Measurements from ENCODE around the gene FBN3.

FBN3 gene

DNA sequence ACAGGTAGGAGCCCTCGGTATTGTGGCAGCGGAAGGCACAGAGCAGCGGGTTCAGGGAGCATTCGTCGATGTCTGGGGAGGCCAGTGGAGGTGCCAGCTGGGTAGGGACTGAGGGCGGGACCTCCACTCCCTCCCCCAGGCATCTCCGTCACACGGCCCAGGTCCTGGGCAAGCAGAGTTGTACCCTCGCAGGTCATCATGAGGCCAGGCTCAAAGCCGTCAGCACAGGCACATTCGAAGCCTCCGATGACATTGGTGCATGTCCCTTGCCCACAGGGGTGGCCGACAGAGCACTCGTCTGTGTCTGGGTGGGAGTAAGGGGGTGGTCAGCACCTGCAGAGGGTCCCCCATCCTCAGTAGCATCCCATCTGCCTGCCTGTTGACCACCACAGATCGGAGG is 61.5 kb downstream of the FBN3 start:
- no peak for FAIRE-seq

DNA sequence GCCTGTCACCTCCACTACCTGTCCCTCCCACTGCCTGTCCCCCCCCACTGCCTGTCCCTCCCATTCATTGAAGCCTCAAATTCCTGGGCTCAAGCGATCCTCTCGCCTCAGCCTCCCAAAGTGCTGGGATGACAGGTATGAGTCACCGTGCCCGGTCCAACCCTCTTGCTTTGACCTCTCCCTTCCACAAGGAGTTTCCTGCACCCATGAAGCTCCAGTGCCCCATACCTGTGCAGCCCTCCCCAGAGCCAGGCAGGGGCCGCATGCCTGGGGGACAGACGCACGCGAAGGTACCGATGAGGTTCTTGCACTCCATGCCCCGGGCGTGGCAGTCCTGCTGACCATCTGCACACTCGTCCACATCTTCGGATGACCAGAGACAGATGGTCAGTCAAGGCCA is 62.5 kb downstream of the FBN3 start:
- no peak for FAIRE-seq

DNA sequence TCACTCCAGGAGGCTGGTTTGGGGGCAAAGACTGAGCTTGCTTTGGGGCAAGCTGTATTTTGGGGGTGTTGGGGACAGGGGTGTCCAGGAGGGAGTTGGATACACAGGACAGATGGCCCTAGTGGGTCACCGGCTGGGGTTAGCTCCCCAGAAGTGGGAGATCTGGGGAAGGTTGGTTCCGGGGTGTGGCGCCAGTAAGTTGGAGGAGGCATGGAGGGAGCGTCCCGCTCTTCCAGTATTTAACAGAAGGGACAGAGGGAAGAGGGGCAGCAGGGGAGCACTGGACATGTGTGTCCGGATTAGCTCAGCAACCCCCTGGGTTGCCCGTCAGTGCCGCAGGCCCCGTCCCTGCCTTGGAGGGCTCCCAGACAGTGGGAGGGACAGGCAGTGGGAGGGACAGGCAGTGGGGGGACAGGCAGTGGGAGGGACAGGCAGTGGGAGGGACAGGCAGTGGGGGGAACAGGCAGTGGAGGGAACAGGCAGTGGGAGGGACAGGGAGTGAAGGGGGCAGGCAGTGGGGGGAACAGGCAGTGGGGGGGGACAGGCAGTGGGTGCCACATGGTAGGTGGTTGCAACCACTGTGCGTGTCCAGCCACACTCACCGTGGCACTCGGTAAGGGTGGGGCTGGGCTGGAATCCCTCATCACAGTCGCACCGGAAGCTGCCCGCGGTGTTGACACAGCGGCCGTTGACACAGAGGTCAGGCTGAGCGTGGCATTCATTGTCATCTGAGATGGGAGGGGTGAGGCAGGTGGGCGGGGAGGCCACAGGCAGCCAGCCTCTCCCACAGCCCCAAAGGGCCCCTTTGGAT is 63.6 kb downstream of the FBN3 start:
- FAIRE-seq, result no peak

DNA sequence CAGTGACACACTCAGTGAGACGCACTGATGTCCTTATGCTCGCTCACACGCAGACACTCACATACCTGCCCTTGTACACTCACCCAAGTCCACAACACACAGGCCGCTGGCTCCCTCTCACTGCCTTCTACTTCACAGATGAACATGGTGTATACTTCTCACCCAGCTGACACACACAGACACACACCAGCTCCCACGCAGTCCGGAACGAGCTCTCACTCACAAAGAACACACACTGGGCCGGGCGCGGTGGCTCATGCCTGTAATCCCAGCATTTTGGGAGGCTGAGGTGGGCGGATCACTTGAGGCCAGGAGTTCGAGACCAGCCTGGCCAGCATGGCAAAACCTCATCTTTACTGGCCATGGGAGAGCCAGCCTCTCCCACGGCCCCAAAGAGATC is 65.2 kb downstream of the FBN3 start:
- no peak for FAIRE-seq

DNA sequence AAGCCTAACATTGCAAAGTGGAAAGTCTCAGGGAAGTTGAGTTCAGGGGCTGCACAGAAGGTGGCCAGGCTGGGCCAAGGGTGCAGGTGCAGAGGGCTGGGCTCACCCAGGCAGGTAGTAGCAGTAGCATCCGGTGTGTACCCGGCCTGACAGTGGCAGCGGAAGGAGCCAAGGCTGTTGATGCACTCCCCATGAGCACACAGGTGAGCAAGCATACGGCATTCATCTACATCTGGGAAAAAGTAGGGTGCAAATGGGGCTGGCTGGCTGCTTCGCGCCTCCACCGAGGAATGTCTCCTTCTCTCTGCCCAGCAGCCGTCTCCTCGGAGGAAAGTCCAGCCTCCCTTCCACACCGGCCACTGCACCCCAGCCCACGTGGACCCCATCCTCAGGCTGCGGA is 66.3 kb downstream of the FBN3 start:
- FAIRE-seq, result no peak

DNA sequence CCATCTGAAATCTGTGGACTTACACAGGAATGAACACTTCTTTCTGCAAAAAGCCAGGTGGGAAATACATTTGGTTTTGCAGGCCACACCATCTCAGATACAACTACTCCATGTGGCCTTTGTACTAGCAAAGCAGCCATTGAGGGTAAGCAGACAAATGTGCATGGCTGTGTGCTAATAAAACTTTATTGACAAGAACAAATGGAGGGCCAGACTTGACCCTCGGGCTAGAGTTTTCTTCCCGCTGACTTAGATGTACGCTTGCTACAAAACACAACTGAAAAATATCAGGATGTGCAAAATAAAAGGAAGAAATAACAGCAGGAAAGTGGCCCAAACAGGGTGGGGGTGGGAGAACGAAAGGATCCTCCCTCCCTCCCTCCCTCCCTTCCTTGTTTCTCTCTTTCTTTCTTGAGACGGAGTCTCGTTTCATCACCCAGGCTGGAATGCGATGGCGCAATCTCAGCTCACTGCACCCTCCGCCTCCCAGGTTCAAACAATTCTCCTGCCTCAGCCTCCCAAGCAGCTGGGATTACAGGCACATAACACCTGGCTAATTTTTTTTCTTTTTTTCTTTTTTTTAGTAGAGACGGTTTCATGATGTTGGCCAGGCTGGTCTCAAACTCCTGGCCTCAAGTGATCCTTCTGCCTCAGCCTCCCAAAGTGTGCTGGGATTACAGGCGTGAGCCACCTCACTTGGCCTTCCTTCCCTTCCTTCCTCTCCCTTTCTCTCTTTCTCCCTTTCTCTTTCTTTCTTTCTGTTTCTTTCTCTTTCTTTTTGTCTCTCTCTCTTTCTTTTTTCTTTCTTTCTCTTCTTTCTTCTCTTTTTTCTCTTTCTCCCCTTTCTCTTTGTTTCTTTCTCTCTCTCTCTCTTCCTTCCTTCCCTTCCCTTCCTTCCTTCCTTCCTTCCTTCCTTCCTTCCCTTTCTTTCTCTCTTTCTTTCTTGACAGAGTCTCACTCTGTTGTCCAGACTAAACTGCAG is 67.5 kb downstream of the FBN3 start:
- FAIRE-seq, result no peak

DNA sequence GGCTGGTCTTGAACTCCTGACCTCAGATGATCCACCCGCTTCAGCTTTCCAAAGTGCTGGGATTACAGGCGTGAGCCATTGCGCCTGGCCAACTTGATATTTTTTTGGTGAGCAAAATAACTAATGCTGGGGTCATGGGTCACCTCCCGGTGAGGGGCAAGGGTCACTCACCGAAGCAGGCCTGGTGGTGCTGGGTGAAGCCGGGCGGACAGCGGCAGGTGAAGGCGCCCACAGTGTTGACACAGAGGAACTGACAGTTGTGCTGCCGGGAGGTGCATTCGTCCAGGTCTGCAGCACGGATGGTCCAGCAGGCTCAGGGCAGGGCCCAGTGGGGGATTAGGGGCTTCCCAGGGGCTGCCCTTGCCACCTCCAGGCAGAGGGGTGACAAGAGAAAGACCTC is 68.6 kb downstream of the FBN3 start:
- no peak for FAIRE-seq

DNA sequence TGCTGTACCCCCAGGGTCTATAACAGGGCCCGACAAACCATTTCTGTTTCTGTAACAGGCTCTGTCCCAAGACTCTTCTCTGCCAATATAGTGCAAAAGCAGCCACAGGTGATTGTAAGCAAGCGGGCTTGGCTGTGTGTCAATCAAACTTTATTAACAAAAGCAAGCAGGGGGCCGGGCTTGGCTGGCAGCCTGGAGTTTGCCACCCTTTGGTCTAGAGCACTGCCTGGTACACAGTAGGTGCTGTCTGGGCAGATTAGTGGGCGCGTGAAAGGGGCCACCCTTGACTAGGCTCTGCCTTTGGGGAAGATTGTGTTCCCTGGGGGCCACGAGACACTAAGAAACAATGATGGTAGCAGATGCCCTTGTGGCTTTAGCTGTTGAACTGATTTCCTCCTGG is 69.4 kb downstream of the FBN3 start:
- no peak for FAIRE-seq

DNA sequence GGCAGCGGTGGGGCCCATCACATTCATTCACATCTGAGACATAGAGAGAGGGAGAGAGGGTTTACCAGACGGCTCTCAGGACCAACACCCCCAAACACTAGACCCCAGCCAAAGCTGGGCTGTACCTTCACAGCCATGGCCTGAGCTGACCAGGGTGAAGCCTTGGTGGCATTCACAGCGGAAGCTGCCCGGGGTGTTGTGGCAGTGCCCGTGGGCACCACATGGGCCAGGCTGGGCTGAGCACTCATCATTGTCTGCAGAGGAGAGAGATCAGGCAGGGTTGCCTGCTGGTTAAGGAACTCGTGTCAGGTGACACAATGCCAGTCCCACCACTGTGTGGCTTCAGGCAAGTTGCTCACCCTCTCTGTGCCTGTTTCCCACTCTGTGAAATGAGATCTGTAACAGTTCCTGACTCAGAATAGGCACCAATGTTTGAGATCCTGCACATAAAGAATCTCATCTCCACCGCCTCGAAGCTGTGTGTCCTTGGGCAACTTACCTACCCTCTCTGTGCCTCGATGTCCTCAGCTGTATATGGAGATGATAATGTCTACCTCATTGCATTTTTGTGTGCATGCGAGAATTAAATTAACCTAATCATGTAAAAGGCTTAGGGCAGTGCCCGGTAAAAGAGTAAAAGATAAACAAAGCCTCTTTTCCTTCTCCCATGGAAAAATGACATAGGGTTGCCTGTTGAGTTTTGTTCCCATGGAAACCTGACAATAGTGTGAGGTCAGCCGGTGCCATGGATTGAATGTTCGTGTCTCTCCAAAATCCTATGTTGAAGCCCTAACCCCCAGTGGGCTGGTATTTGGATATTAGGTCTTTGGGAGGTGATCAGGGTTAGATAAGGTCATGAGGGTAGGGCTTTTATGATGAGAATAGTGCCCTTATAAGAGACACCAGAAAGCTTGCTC is 74.0 kb downstream of the FBN3 start:
- FAIRE-seq, result no peak

DNA sequence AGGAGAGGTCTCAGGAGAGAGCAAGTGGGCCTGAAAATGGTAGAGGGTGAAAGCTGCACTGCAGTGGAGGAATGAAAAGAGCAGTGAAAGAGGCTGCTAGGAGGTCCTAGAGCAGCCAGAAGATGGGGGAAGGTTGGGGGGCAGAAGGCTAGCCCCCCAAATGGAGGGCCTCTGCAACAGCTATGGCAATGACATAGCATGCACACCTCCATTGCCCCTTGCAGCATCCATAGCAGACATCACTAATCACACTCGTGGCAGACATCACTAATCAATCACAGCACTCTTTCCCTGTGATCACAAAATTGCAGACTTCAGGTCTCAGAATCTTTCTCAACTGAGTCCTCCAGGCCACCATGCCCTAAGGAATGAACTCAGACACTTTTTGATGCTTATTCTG is 74.9 kb downstream of the FBN3 start:
- no peak for FAIRE-seq

DNA sequence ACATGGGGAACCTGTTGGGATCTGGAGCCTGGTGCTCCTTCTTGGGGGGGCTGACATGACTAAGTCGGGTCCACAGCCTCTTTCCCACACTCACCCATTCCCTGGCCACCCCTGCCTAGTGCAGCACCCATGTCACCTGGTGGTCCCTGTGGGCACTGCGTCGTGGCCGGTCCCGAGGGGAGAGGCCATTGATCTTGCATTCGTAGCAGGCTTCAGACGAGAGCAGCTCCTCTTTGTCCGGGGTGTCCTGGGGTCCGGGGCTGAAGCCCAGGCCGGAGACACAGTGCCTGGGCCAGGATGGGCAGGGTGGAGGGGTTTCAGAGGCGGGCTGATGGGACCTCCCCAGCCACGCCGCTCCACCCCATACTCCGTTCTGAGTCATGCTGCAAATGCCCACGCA is 77.5 kb downstream of the FBN3 start:
- FAIRE-seq, result no peak

DNA sequence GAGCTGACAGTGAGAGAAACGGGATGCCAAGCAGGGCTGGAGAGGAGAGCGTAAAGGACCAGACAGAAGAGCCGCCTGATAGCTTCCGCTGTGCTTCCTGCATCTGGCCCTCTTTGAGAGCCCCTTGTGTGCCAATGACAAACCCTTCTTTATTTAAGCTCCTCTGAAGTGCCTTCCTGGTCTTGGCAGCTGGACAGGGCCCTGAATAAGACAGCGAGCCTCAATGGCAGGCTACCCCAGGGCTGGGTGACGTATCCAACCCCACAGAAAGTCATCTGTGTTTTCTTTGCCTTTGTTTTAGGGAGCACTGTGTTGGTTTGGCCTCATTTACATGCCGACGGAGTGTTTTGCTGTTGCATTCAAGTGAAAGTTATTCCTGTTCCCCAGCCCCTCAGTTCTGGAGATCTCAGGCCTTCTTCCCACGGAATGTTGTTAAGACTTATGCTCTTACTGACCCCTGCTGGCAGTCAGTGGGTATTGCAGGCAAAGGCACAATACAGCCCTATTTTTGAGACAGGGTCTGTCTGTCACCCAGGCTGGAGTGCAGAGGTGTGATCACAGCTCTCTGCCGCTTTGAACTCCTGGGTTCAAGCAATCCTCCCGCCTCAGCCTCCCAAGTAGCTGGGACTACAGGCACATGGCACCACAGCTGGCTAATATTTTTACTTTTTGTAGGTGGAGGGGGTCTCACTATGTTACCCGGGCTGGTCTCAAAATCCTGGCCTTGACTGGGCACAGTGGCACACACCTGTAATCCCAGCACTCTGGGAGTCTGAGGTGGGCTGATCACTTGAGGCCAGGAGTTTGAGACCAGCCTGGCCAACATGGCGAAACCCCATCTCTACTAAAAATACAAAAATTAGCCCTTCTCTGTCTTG is 80.1 kb downstream of the FBN3 start:
- FAIRE-seq, result no peak

DNA sequence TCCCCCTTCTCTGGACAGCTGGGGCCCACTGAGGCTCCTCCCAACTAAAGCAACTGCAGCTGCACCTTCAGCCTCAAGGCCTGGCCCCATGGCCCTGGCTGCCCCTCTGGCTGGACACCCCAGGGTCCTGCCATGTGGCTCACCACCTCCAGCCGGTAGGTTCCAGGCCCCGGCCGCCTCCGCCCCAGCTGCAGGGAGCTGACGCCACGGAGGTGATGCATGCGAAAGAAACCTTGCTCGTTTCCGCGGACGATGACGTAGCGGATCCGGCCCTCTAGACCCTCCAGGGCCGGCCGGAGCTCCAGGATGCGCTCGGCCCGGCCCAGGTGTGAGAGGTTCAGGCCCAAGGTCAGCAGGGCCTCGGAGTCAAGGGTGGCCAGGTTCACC is 83.5 kb downstream of the FBN3 start:
- FAIRE-seq, result no peak

DNA sequence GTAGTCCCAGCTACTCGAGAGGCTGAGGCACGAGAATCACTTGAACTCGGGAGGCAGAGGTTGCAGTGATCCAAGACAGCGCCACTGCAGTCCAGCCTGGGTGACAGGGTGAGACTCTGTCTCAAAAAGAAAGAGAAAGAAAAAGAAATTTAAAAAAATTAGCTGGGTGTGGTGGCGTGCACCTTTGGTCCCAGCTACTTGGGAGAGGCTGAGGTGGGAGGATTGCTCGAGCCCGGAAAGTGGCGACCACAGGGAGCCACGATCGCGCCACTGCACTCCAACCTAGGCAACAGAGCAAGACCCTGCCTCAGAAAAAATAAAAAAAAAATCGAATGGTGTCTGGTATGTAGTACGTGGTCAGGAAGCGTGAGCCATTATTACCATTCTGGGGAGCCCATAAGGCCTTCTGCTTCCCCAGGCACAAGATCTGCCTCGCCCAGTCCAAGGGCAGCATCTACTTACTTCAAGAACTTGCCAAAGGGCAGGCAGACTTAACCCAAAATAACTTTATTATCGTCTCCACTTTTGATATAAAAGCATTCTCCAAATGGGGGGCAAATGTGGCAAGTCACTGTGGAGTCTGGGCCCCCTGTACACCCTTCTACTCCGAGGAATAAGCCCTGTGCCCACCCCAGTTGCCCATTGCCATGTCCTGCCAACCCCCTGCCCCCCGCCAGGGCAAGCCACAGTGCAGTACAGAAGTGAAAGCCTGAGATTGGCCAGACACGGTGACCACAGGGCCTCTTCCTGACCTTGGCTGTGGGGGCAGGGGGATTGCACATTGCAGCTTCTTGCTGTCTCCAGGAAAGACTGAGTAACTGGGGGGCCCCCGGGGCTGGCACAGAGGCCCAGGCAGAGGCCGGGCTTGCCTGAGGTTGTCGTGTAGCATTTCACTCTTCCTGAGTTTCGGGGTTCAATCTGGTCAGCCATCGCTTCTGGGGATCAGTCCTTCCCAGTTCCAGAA is 84.2 kb downstream of the FBN3 start:
- no peak for FAIRE-seq

DNA sequence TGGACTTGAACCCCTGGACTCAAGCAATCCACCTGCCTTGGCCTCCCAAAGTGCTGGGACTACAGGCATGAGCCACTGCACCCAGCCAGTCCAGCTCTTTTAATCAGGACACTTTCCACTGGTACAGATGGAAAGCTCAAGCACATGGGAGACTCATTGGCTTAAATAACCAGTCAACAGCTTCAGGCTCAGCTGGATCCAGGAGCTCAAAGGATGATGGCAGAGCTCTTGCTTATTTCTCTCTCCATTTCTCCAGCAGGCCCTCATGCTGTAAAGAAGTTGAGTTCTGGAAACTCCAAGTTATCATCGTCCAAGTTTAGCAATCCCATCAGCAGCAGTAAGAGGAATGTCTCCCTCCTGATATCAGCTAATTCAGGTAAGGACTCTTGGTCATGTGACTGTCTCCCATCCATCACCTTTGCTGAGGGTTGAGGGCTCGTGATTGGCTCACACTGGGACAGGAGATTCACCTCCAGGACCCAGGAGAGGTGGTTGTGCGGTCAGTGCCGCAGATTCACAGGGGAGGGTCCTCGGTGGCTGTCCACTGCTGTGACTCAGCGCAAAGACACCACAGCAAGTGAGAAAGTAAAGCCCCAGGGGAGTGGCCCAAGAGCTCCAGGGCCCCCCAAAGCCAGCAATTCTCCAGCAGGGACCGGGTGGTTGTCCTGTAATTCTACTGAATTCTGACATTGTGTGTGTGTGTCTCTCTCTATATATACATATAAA is 91.7 kb downstream of the FBN3 start:
- no peak for FAIRE-seq

DNA sequence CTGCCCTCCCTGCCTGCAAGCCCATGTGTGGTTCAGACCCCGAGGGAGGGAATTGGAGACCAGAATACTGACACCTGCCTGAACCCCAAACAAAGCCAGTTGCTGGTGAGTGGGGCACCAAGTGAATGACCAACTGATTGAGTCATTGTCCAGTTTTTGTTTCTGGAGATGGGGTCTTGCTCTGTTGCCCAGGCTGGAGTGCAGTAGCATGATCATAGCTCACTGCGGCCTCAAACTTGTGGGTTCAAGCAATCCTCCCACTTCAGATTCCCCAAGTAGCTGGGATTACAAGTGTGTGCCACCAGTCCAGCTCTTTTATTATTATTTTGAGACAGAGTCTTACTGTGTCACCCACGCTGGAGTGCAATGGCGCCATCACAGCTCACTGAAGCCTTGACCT is 92.9 kb downstream of the FBN3 start:
- no peak for FAIRE-seq

DNA sequence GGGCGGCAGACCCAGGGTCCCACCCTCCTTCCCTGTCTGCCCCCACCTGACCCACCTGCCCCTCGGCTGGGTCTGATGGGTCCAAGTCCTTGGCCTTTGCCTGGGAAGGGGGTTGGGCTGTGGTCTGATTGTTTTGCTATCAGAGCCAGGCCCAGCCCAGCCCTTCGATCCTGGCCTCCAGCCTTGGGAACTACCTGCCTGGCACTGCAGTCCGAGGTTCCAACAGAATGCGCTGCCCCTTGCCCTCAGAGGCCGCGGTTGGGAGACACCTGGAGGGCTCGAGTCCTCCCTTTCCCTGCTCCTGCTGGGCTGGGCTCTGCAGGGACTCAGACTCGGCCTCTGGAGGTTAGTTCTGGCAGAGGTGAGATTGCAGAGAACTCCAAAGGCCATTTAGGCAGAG is 95.2 kb downstream of the FBN3 start:
- FAIRE-seq, result no peak

DNA sequence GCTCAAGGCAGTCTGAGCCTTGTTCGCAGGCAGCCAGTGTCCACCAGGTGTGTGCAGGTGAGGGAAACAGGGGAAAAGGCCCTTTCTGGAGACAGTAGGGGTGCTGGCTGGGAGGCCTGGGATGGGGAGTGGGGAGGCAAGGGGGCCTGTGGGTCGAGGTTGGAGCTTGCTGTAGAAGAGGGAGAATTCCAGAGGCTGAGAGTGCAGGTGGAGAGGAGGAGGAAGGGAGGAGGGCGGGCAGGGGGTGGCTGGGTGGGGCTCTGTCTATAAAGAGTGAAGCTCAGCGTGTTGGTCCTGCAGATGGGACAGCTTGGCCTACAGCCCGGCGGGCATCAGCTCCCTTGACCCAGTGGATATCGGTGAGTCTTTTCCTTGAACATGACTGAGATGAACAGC is 96.9 kb downstream of the FBN3 start, which contains the start of gene CCL25:
CCL25 (plus strand) TSS at position 297 of the 396 bp plus-strand sequence. CDS start 290 bp downstream, outside the sequence.
- FAIRE-seq, result no peak

DNA sequence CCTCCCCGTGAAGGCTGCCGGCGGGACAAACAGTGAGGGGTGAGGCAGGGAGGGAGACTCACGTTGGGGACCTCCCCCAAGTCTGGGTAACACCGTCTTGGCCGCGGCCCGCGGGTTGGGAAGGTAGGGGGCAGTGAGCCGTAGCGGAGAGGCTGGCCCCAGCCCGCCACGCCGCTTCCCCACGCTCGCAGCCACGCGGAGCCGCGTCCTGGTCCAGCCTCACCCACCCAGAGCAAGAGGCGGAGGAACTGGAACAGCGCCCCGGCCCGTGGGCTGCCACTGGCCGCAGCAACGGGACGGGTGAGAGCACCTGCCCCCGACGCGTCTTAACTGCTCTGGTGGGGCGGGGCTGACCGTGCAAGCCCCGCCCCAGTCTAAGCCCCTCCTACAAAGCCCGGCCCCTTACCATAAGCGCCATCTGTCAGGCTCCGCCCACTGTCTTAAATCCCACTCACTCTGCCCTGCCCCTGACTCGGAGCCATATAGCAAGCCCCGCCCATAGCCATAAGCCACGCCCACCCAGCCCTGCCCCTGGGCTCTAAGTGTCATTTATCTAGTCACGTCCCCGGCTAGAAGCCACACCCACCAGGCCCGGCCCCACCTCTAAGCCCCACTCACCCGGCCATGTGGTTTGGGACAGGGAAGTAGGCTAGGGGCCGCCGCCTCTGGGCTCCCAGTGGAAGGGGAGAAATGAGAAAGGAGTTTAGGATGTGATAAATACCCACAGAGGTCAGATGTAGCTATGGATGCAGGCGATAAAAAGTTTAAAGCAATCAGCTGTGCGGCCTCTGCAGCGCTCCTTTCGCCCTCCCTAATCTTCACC is 98.9 kb downstream of the FBN3 start:
- FAIRE-seq, result no peak
